SH-SY5Y (cell line): ENCODE data around the gene STK17B.

Experiments
- GATA2 ChIP-seq: IDR thresholded peaks from 2 replicates; pipeline ENCODE4 v1.6.1; 2011; ENCODE audit warnings: mild to moderate bottlenecking, low read depth, low read length
- GATA3 ChIP-seq: IDR thresholded peaks from 2 replicates; pipeline ENCODE4 v1.6.1; 2011; ENCODE audit warnings: low read depth, mild to moderate bottlenecking, low read length, moderate library complexity

The STK17B gene

GRCh38 chr2:196200557-196200956, 29.2 kb upstream of the STK17B start:
- TF ChIP-seq GATA2 (no peak), GATA3 (no peak)

DNA sequence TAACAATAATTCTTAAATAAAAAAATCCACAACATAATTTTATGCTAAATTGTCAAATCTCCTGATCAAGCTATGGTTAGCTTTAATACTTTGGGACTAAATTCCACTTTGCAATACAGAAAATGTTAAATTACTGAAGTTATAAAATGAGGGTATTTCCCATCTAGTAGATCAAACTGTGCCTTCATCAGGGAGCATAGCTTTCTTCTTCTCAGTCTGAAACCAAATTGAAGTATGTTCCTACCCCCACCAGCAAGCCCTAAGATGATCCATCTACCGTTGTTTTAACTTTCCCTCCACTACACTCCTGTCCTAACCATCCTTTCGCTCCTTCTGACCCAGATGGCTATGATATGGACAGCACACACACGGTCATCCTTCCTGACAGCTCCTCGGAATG, 24.4 kb upstream of the STK17B start:
- TF ChIP-seq GATA3: no peak
- TF ChIP-seq GATA2: no peak

DNA sequence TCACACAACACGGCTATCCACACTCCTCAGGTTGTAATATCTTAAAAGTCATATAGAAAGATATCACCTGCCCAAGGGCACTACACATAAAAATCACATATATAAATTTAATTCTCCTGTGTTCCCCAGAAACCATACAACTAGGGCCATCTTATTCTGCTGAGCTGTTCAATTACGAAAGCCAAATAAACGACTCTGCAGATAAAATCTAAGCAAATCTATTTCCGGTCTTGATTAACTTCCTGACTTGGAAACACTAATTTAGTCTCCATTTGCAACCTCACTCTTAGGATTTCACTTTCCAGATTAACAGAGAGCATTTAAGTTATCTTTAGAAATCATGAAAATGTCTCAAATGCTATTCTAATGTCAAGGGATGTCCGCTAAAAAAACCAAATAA, 23.9 kb upstream of the STK17B start:
- TF ChIP-seq GATA3: no peak
- TF ChIP-seq GATA2: no peak

DNA sequence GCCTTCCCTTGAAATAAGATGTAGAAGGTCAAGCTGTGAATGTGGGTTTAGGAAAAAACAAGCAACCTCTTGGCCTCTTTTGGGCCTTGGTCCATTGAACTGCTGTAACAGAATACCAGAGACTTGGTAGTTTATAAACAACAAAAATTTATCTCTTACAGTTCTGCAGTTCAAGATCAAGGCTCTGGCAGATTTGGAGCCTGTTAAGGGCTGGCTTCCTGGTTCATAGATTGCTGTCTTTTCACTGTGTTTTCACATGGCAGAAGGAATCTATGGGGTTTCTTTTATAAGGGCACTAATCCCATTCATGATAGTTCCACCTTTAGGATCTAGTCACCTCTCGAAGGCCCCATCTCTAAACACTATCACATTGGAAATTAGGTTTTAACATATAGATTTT, 20.2 kb upstream of the STK17B start:
- TF ChIP-seq GATA2: no peak
- no peak for TF ChIP-seq GATA3

GRCh38 chr2:196187898-196188458, 16.6 kb upstream of the STK17B start:
- TF ChIP-seq GATA2 (no peak), GATA3 (no peak)

GRCh38 chr2:196186266-196186980, 15.0 kb upstream of the STK17B start:
- no peak for TF ChIP-seq GATA3
- TF ChIP-seq GATA2: no peak

- TF ChIP-seq GATA2 (no peak), GATA3 (no peak)
These were observed 13.5 kb upstream of the STK17B start for GRCh38 chr2:196184921-196185320.

DNA sequence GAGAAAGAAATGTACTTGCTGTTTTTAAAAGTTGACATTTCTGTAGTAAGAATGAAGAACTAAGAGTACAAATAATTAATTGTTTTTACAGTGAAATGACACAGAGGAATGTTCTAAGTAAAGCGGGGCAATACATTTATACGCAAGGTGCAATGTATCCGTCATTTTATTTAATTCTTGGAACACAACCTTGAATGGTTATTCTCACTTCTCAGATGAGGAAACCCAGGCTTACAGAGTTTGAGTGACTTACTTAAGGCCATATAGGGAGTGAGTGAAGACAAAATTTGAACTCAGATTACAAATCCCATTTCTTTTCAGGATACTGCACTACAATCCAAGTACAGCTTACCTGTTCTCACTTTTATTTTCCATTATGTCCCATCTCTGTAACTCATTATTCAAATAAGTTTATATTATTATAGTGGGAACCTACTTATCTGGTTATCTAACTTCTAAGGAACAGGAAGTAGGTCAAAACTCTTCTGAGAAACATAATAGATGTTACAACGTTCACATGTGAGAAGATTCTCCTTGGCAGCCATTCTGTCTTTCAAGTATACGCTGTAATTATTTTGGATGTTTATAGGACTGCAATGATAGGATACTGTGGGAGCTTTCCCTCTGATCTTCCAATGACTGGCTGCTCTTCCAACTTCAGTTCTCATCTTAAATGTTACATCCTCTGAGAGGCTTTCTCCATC, 12.3 kb upstream of the STK17B start:
- TF ChIP-seq GATA3 (no peak), GATA2 (no peak)

DNA sequence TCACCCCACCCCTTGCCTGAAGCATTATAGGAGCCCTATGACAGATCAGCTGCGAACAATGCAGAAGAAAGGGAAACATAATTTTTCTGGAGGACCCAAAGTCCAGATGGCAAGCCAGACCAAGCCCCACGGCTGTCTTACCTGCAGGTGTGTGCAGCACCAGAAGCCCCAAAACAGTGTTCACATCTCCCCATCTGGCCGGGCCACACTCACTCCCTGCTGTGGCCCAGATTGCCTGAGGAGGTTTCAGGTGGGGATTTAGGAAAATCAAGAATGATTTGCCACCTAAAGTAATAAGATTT, 11.7 kb upstream of the STK17B start:
- TF ChIP-seq GATA3 (no peak), GATA2 (no peak)

GRCh38 chr2:196182439-196183171, 11.2 kb upstream of the STK17B start:
- TF ChIP-seq GATA2: no peak
- no peak for TF ChIP-seq GATA3

DNA sequence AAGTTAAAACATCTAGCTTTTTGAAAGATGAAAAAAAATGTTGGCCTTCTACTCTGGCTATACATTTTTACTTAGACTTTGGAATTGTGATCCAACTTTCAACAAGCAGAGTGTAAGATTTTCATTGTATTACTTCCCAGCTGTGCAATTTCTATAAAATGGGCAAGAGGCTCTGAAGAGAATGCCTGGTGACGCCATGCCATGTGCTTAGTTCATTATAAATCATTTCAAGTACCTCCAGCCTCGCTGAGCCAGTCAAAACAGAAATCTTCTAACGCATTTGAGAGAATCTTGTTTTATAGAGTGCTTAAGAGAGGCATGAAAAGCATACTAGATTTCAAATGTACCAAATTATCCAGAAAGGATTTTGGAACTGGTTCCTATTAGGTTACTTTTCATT, 10.1 kb upstream of the STK17B start:
- TF ChIP-seq GATA3 (no peak), GATA2 (no peak)

GRCh38 chr2:196177124-196177523, 5.7 kb upstream of the STK17B start:
- TF ChIP-seq GATA3 (no peak), GATA2 (no peak)

GRCh38 chr2:196176142-196176738, 4.9 kb upstream of the STK17B start:
- TF ChIP-seq GATA2 (no peak), GATA3 (no peak)

DNA sequence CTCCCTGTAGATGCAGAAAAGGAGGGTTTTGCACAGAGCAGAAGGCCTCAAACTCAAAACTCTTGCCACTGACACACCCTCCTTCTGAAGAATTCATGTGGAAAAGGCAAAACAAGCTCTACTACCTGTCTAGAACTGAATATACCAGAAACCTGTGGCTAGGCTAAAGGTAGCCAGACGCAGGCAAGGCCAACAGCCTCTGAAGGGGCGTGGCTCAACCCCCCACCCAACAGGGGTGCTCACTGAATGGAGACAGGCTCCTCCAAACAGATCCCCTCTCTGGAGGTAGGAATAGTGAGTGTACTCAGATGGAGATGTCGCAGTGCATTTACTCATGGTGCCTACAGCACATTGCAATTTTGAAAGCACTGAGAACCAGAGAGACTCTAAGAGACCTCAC, 3.0 kb upstream of the STK17B start:
- TF ChIP-seq GATA3 (no peak), GATA2 (no peak)

DNA sequence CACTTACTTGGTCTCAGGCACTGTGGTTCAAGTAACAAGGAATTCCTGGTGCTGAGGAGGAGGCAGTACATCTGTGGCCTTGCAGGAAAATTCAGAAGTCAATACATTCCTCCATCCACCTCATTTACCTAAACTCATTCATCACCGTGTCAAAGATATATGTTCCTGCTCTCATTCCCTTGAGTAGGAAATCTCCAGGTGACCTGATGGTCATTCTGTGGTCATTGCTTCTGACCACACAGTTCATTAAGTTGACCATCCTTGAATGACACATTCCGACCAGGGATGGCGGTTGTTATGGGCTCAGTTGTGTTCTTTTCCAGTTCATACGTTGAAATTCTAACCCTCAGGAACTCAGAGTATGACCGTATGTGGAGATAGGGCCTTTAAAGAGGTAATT, 2.1 kb upstream of the STK17B start:
- TF ChIP-seq GATA2: no peak
- no peak for TF ChIP-seq GATA3
